ENCODE data around the gene PHYKPL.
"Not testable (repeated sequence)": the region's sequence is repeated elsewhere in the genome, so short reads cannot be mapped to it uniquely, and the experiment has no call there.

PHYKPL gene

DNA sequence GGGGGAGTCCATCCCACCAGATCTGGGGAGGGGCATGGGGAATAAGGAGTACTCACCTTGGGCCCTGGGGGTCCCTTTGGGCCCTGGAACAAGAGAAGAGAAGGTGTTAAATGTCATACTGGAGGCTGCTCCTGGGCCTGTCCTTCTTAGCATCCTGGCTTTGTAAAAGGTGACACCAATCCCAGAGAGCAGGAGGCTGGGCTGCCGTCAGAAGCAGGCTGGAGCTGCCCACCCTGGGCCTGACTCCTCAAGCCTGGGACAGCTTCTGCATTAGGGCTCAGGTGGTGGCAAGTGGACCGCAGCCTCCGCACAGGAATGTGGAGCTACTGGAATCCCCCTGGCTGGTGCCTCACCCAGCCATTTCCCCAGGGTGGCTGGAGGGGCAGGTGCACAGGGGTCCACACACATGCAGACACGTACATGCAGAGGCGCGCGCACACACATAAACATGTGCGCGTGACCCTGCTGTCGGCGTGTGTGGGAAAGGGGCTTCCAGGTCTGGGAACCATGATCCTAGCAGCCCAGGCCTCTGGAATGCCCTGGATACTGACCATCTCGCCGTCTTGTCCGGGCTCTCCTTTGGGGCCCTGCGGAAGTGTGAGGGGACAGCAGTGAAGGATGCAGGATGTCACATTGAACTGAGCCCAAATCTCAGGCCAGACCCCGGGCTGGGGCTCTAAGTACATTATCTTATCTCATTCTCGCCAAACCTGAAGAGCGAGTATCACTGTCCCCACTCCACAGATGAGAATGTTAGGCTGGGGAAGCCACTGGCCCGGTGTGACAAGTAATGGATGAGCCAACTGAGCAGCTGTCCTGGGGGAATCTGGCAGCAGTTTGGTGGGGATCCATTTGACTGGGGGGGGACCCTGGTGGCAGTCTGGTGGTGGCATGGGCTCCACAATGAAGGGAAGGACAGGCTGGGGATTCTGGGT is 29.3 kb upstream of the PHYKPL start:
- Histone ChIP-seq H3K27ac (ENCODE audit: low read length) (no peak overlapping the region), H3K4me1 (ENCODE audit: insufficient read depth, low read length) (no peaks in the 10 kb centered on the region), H3K4me3 (ENCODE audit: low read length) (no peak overlapping the region), H3K9ac (ENCODE audit: low read depth, low read length) (no peak overlapping the region), H3K27me3 (ENCODE audit: insufficient read depth, low read length) (no peaks in the 10 kb centered on the region; the same call in 1 of the 2 replicates), H3K36me3 (ENCODE audit: insufficient read depth, low read depth, low read length) (no peaks in the 10 kb centered on the region), H3K9me3 (ENCODE audit: insufficient read depth, low read depth, low read length) (no peaks in the 10 kb centered on the region)

GRCh38 chr5:178259623-178260536 is 27.3 kb upstream of the PHYKPL start:
- Histone ChIP-seq H3K9me3 (ENCODE audit: insufficient read depth, low read depth, low read length) (no peaks in the 10 kb centered on the region), H3K4me3 (ENCODE audit: low read length) (no peak overlapping the region), H3K36me3 (ENCODE audit: insufficient read depth, low read depth, low read length) (no peaks in the 10 kb centered on the region), H3K9ac (ENCODE audit: low read depth, low read length) (no peak overlapping the region), H3K27me3 (ENCODE audit: insufficient read depth, low read length) (no peaks in the 10 kb centered on the region), H3K4me1 (ENCODE audit: insufficient read depth, low read length) (no peaks in the 10 kb centered on the region), H3K27ac (ENCODE audit: low read length) (no peak overlapping the region)

- Histone ChIP-seq H3K27me3 (ENCODE audit: insufficient read depth, low read length) (no peaks in the 10 kb centered on the region), H3K9me3 (ENCODE audit: insufficient read depth, low read depth, low read length) (no peaks in the 10 kb centered on the region), H3K27ac (ENCODE audit: low read length) (no peak overlapping the region), H3K4me3 (ENCODE audit: low read length) (no peak overlapping the region), H3K9ac (ENCODE audit: low read depth, low read length) (no peak overlapping the region), H3K4me1 (ENCODE audit: insufficient read depth, low read length) (no peaks in the 10 kb centered on the region), H3K36me3 (ENCODE audit: insufficient read depth, low read depth, low read length) (no peaks in the 10 kb centered on the region)
These were observed 25.0 kb upstream of the PHYKPL start for GRCh38 chr5:178257650-178258049.

DNA sequence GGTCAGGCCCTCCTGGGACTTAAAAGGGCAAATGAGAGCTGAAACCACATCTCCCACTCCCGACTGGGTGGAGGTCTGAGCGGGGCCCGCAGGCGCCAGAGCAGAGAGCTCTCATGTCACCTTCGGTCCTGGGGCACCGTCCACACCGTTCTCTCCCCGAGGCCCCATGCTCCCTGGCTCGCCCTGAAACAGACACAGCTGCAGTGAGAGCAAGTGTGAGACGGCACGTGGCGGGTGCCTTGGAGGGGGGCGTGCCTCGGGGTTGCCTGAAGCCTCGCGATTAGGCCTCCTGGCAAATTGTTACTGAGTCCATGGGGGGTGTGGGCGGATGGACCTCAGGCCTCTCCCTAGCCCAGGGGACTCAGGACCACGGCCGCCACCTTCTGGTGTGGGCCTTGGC is 24.1 kb upstream of the PHYKPL start:
- no peak overlapping the region for H3K27ac ChIP-seq (ENCODE audit: low read length)
- H3K4me1 ChIP-seq (ENCODE audit: insufficient read depth, low read length), result no peaks in the 10 kb centered on the region
- H3K9me3 ChIP-seq (ENCODE audit: insufficient read depth, low read depth, low read length), result no peaks in the 10 kb centered on the region
- no peaks in the 10 kb centered on the region for H3K27me3 ChIP-seq (ENCODE audit: insufficient read depth, low read length)
- no peaks in the 10 kb centered on the region for H3K36me3 ChIP-seq (ENCODE audit: insufficient read depth, low read depth, low read length)
- no peak overlapping the region for H3K4me3 ChIP-seq (ENCODE audit: low read length)
- no peak overlapping the region for H3K9ac ChIP-seq (ENCODE audit: low read depth, low read length)

DNA sequence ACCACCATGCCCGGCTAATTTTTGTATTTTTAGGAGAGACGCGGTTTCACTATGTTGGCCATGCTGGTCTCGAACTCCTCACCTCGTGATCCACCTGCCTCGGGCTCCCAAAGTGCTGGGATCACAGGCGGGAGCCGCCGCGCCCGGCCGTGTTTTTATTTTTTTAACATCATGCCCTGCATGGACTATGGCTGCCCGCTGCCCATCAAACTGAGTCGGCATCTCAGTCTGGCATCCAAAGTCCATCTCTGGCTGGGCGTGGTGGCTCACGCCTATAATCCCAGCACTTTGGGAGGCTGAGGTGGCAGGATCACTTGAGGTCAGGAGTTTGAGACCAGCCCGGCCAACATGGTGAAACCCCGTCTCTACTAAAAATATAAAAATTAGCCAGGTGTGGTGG is 21.0 kb upstream of the PHYKPL start:
- not testable (repeated sequence) for H3K9me3 ChIP-seq (ENCODE audit: insufficient read depth, low read depth, low read length); H3K27ac ChIP-seq (ENCODE audit: low read length); H3K4me3 ChIP-seq (ENCODE audit: low read length); H3K9ac ChIP-seq (ENCODE audit: low read depth, low read length); H3K4me1 ChIP-seq (ENCODE audit: insufficient read depth, low read length); H3K27me3 ChIP-seq (ENCODE audit: insufficient read depth, low read length); H3K36me3 ChIP-seq (ENCODE audit: insufficient read depth, low read depth, low read length)

- Histone ChIP-seq H3K4me1 (ENCODE audit: insufficient read depth, low read length) (no peaks in the 10 kb centered on the region), H3K9ac (ENCODE audit: low read depth, low read length) (no peak overlapping the region), H3K36me3 (ENCODE audit: insufficient read depth, low read depth, low read length) (no peaks in the 10 kb centered on the region), H3K9me3 (ENCODE audit: insufficient read depth, low read depth, low read length) (no peaks in the 10 kb centered on the region), H3K4me3 (ENCODE audit: low read length) (no peak overlapping the region), H3K27me3 (ENCODE audit: insufficient read depth, low read length) (no peaks in the 10 kb centered on the region; the same call in 1 of the 2 replicates), H3K27ac (ENCODE audit: low read length) (no peak overlapping the region)
These were observed 19.7 kb upstream of the PHYKPL start for GRCh38 chr5:178252258-178252657.

DNA sequence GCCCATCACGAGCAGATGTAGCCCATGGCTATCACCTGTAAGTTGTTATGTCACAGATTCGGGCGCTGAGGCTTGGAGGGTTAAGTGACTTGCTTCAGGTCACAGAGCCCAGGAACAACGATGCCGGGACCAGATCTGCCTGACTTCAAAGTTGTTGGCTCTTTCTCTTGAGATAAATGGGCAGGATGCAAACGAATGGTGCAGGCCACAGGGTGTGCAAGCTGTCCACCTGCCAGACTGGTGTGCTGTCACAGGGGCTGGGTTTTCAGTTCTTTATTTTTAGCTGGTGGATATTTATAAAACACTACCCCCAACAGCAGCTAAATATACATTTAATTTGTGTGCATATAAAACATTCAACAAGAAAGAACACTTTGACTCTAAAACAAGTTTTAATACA is 17.7 kb upstream of the PHYKPL start:
- Histone ChIP-seq H3K9ac (ENCODE audit: low read depth, low read length) (no peak overlapping the region), H3K4me3 (ENCODE audit: low read length) (no peak overlapping the region), H3K4me1 (ENCODE audit: insufficient read depth, low read length) (no peaks in the 10 kb centered on the region), H3K9me3 (ENCODE audit: insufficient read depth, low read depth, low read length) (no peaks in the 10 kb centered on the region), H3K27me3 (ENCODE audit: insufficient read depth, low read length) (no peaks in the 10 kb centered on the region; the same call in 1 of the 2 replicates), H3K27ac (ENCODE audit: low read length) (no peak overlapping the region), H3K36me3 (ENCODE audit: insufficient read depth, low read depth, low read length) (no peaks in the 10 kb centered on the region)

GRCh38 chr5:178249191-178249989 is 16.8 kb upstream of the PHYKPL start:
- Histone ChIP-seq H3K9me3 (ENCODE audit: insufficient read depth, low read depth, low read length) (no peaks in the 10 kb centered on the region), H3K36me3 (ENCODE audit: insufficient read depth, low read depth, low read length) (no peaks in the 10 kb centered on the region), H3K9ac (ENCODE audit: low read depth, low read length) (no peak overlapping the region), H3K4me1 (ENCODE audit: insufficient read depth, low read length) (no peaks in the 10 kb centered on the region), H3K27me3 (ENCODE audit: insufficient read depth, low read length) (no peaks in the 10 kb centered on the region; the same call in 1 of the 2 replicates), H3K4me3 (ENCODE audit: low read length) (no peak overlapping the region), H3K27ac (ENCODE audit: low read length) (no peak overlapping the region)

DNA sequence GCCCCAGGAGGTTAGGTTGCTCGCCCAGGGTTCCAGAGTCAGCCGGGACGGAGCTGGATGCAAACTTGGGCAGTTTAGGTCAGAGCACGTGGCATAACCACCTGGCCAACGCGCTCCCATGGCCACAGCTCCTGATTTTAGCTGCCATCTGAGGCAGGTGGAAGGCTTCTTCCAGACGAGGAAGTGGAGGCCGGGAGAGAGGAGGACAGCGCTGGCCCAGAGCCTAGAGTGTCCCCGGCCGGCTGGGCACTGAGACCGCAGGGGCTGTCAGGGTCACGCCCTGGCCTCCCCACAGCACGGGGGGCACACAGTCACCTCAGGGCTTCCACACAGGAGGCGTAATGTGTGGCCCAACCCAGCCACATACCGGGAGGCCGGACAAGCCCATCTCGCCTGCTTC is 16.1 kb upstream of the PHYKPL start:
- Histone ChIP-seq H3K27me3 (ENCODE audit: insufficient read depth, low read length) (no peaks in the 10 kb centered on the region; the same call in 1 of the 2 replicates), H3K9ac (ENCODE audit: low read depth, low read length) (no peak overlapping the region), H3K4me1 (ENCODE audit: insufficient read depth, low read length) (no peaks in the 10 kb centered on the region), H3K27ac (ENCODE audit: low read length) (no peak overlapping the region), H3K9me3 (ENCODE audit: insufficient read depth, low read depth, low read length) (no peaks in the 10 kb centered on the region), H3K4me3 (ENCODE audit: low read length) (no peak overlapping the region), H3K36me3 (ENCODE audit: insufficient read depth, low read depth, low read length) (no peaks in the 10 kb centered on the region)

GRCh38 chr5:178247481-178248456 is 15.2 kb upstream of the PHYKPL start:
- no peak overlapping the region for H3K9ac ChIP-seq (ENCODE audit: low read depth, low read length)
- H3K36me3 ChIP-seq (ENCODE audit: insufficient read depth, low read depth, low read length), result no peaks in the 10 kb centered on the region
- H3K4me3 ChIP-seq (ENCODE audit: low read length), result no peak overlapping the region
- no peaks in the 10 kb centered on the region for H3K4me1 ChIP-seq (ENCODE audit: insufficient read depth, low read length)
- no peak overlapping the region for H3K27ac ChIP-seq (ENCODE audit: low read length)
- H3K27me3 ChIP-seq (ENCODE audit: insufficient read depth, low read length), result no peaks in the 10 kb centered on the region; the same call in 1 of the 2 replicates
- no peaks in the 10 kb centered on the region for H3K9me3 ChIP-seq (ENCODE audit: insufficient read depth, low read depth, low read length)
